Activated naive CD4-positive, alpha-beta T cell treated with anti-CD3 and anti-CD28 coated beads for 36 hours (primary cell): Measurements from ENCODE around the gene TRPM5. TPM values are rescaled to one million over a fixed set of nuclear protein-coding genes. Genes with fewer than 3 reads are reported as not detected.

ENCODE experiments used
- CTCF ChIA-PET: fragments of 350-600 bp; sonication (Branson Sonifier 250); formaldehyde crosslinking; loops from one replicate; lab custom pipeline; 2021; ENCODE audit warnings: antibody characterized with exemption; lab: Charles Lee
- DNase-seq: peaks from one replicate; pipeline ENCODE4 v3.0.0-alpha.2; 2020
- H3K27ac Mint-ChIP-seq: one replicate; pipeline ENCODE4 v1.8.0; 2021; ENCODE audit warnings: mild to moderate bottlenecking, mixed read lengths
- H3K27me3 Mint-ChIP-seq: one replicate; pipeline ENCODE4 v1.8.0; 2021; ENCODE audit warnings: low read depth, mixed read lengths
- H3K36me3 Mint-ChIP-seq: one replicate; pipeline ENCODE4 v1.8.0; 2021; ENCODE audit warnings: low read depth, mixed read lengths
- H3K4me1 Mint-ChIP-seq: one replicate; pipeline ENCODE4 v1.8.0; 2021; ENCODE audit warnings: low read depth, mixed read lengths
- H3K4me3 Mint-ChIP-seq: one replicate; pipeline ENCODE4 v1.8.0; 2021; ENCODE audit warnings: mild to moderate bottlenecking, moderate library complexity, mixed read lengths
- H3K9me3 Mint-ChIP-seq: one replicate; pipeline ENCODE4 v1.8.0; 2021; ENCODE audit warnings: mixed read lengths
- intact Hi-C: fragments of 100-400 bp; cut with micrococcal nuclease; formaldehyde crosslinking; loops from one replicate; pipeline ENCODE4 v1.15.1; 2023
- total RNA-seq, 2 experiments: library from RNA; stranded (reverse); gene quantifications; one replicate each; pipeline ENCODE4 v1.2.3, GENCODE V29; 2021

The TRPM5 gene
- total RNA-seq, 2 experiments from 2014 or later, result not detected

DNA sequence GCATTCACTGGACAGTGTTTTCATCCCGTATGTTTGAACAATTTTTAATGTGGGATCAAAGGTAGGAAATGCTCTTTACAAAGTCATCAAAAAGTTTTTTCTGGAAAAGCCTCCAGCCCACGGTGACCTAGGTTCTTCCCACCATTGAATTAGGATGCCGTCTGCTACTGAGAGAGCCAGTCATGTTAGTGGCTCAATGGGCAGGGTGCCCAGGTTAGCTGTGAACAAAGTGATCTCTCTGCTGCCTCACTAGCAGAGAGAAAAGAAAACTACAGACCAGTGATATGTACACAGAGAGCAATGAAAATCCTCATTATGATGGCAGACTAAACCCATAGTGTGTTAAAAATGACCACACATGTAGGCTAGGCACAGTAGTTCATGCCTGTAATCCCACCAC is 32.9 kb upstream of the TRPM5 start:
- Mint-ChIP-seq H3K36me3 (peaks cover 31% of the 10 kb centered on the region), H3K27ac (no peak overlapping the region), H3K4me1 (peaks cover 39% of the 10 kb centered on the region), H3K9me3 (peaks cover 26% of the 10 kb centered on the region), H3K27me3 (no peaks in the 10 kb centered on the region), H3K4me3 (no peak overlapping the region)
- DNase-seq, result no peak
- intact Hi-C loops, result no loop called here
- CTCF ChIA-PET, result no interaction called here

DNA sequence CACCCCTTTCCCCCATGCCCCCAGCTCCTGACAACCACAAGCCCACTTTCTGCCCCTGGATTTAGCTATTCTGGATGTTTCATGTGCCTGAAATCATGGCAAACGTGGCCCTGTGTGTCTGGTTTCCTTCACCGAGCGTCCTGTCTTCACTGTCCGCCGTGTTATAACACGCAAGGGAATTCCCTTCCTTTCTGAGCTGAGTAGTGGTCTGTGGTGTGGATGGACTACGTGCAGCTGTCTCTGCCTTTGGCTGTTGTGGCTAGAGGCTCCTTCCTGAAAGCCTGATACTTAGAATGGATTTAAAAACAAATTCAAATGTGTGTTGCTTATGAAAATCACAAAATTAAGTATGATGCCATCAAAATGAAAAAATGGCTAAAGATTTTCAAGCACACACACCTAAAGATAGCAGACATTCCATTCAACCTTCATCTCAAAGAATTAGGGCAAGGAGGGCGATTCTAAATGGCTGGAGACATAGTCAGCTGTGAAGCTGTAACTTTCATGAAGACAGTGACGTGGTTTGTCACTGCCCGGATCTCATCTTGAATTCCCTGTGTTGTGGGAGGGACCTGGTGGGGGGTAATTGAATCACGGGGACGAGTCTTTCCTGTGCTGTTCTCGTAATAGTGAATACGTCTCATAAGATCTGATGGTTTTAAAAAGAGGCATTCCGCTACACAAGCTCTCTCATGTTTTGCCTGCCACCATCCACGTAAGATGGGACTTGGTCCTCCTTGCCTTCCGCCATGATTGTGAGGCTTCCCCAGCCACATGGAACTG is 31.0 kb upstream of the TRPM5 start:
- CTCF ChIA-PET, result interaction anchor here (1.3 kb wide), 1 partner anchor 56 kb away, joined by 3 read pairs; no protein-coding TSS in a partner anchor
- Mint-ChIP-seq H3K4me3 (no peak overlapping the region), H3K9me3 (peaks cover 23% of the 10 kb centered on the region), H3K27ac (no peak overlapping the region), H3K27me3 (no peaks in the 10 kb centered on the region), H3K36me3 (peaks cover 28% of the 10 kb centered on the region), H3K4me1 (peaks cover 31% of the 10 kb centered on the region)
- intact Hi-C loops, result no loop called here
- DNase-seq, result no peak

DNA sequence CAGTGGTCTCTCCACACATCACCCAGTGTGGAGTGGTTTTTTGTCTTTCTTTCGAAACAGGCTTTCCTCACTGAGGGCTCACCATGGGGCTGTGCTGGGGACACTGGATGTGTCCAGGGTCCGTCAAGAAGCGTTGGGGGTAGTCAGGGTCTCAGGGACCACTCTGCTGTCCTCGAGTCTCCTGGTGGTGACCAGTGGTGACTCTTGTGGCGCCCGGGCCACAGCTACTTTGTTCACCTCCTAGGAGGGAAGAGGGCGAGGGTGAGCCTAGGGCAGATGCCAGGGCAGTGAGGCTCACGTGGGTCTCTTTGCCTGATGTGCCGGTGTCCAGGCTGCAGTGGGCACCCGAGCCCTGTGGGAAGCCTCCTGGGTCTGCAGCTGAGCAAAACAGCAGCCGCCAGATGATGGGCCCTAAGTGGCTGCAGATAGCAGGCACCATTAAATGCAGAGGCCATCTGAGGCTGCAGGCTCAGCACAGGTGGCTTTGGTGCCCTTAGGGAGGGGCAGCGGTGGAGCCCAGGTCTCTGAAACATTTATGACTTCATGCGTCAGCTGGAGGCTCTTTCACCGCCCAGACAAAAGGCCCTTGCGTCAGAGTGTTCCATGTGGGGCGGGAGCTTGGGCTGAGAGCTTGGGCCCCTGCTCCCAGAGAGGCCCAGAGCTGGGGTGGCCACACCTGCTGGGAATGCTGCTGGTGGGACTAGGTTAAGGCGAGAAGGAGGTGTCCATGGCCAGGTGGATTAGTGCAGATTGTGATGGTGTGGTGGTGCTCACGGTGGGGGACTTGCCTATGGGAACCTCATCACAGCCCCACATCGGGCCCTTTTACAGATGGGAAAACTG is 30.0 kb upstream of the TRPM5 start:
- intact Hi-C loops, result no loop called here
- Mint-ChIP-seq H3K27me3 (no peaks in the 10 kb centered on the region), H3K4me3 (no peak overlapping the region), H3K4me1 (peaks cover 25% of the 10 kb centered on the region), H3K27ac (no peak overlapping the region), H3K9me3 (peaks cover 16% of the 10 kb centered on the region), H3K36me3 (peaks cover 22% of the 10 kb centered on the region)
- CTCF ChIA-PET, result interaction anchor here (0.5 to 1.3 kb wide), 2 partner anchors 47 to 57 kb away, joined by 3 read pairs; no protein-coding TSS in a partner anchor
- no peak for DNase-seq

- intact Hi-C loops, result no loop called here
- DNase-seq, result no peak
- H3K27me3 Mint-ChIP-seq, result no peaks in the 10 kb centered on the region
- peaks cover 8% of the 10 kb centered on the region for H3K9me3 Mint-ChIP-seq
- CTCF ChIA-PET, result interaction anchor here (0.5 kb wide), 1 partner anchor 46 kb away, joined by 3 read pairs; no protein-coding TSS in a partner anchor
- no peak overlapping the region for H3K4me3 Mint-ChIP-seq
- H3K4me1 Mint-ChIP-seq, result peaks cover 30% of the 10 kb centered on the region
- peaks cover 14% of the 10 kb centered on the region for H3K36me3 Mint-ChIP-seq
- H3K27ac Mint-ChIP-seq, result no peak overlapping the region
Measured at GRCh38 chr11:2473361-2474058, 29.2 kb upstream of the TRPM5 start.

GRCh38 chr11:2472428-2473186 is 28.3 kb upstream of the TRPM5 start:
- Mint-ChIP-seq H3K4me3 (no peak overlapping the region), H3K4me1 (peaks cover 32% of the 10 kb centered on the region), H3K36me3 (peaks cover 5% of the 10 kb centered on the region), H3K27me3 (no peaks in the 10 kb centered on the region), H3K27ac (no peak overlapping the region), H3K9me3 (no peaks in the 10 kb centered on the region)
- CTCF ChIA-PET, result no interaction called here
- intact Hi-C loops, result no loop called here
- DNase-seq, result no peak

- no peak for DNase-seq
- Mint-ChIP-seq H3K27me3 (no peaks in the 10 kb centered on the region), H3K27ac (no peak overlapping the region), H3K36me3 (no peaks in the 10 kb centered on the region), H3K4me1 (peaks cover 40% of the 10 kb centered on the region), H3K4me3 (no peak overlapping the region), H3K9me3 (no peaks in the 10 kb centered on the region)
- CTCF ChIA-PET, result no interaction called here
- intact Hi-C loops, result no loop called here
Measured at GRCh38 chr11:2471804-2472096, 27.4 kb upstream of the TRPM5 start.

- H3K9me3 Mint-ChIP-seq, result no peaks in the 10 kb centered on the region
- CTCF ChIA-PET, result no interaction called here
- no peak overlapping the region for H3K27ac Mint-ChIP-seq
- no peaks in the 10 kb centered on the region for H3K27me3 Mint-ChIP-seq
- H3K36me3 Mint-ChIP-seq, result no peaks in the 10 kb centered on the region
- no peak for DNase-seq
- no peak overlapping the region for H3K4me3 Mint-ChIP-seq
- intact Hi-C loops, result no loop called here
- H3K4me1 Mint-ChIP-seq, result peaks cover 45% of the 10 kb centered on the region
Measured at GRCh38 chr11:2471048-2471803, 26.9 kb upstream of the TRPM5 start.

DNA sequence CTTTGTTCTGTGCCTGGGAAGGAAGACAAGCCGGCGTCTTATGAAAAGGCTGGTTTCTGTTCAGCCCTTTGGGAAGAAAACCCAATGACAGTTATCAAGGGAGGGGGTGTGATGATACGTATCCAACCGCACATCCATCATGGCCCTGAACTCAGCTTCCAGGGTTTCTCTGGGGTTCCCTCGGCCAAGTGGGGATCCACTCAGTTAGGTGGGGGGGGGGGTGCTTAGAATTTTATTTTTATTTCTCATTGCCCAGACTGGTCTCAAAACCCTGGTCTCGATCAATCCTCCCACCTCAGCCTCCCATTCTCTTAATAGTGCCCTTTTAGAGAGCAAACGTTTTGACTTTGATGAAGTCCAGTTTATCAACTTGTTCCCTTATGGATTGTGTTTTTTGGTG is 26.2 kb upstream of the TRPM5 start:
- Mint-ChIP-seq H3K36me3 (no peaks in the 10 kb centered on the region), H3K27me3 (no peaks in the 10 kb centered on the region), H3K4me3 (no peak overlapping the region), H3K27ac (no peak overlapping the region), H3K4me1 (peaks cover 52% of the 10 kb centered on the region), H3K9me3 (no peaks in the 10 kb centered on the region)
- no peak for DNase-seq
- CTCF ChIA-PET, result no interaction called here
- intact Hi-C loops, result no loop called here

DNA sequence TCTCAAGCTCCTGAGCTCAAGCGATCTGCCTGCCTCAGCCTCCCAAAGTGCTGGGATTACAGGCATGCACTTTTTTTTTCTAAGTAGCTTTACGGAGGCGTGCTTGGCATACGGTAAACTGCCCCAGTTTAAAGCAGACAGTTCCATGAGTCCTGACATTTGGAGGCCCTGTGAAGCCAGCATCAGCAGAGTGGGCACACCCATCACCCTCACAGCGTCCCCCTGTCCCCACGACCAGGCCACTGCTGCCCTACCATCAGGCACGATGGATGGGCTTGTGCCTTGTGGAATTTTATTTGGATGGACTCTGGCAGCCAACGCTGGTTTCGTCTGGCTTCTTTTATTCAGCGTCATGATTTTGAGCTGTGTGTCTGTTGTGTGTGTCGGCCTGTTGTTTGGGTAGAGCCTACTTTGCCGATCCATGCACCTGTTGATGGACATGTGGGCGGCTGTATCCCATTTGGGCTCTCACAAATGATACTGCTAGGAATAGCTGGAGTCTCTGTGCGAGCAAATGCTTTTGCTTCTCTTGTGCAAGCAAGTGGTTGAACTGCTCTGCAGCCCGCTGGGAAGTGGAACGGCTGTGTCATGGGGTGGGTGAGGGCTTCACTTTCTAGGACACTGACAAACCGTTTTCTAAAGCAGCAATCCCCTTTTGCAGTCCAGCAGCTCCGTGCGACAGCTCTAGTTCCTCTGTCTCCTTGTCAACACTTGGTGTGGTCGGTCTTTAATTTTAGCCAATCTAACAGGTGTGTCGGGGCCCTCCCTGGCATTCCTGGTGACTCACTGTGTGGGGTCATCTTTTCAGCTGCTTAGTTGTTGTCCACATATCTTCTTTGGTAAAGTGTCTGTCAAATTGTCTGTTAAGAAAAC is 24.3 kb upstream of the TRPM5 start:
- Mint-ChIP-seq H3K4me1 (peaks cover 58% of the 10 kb centered on the region), H3K9me3 (no peaks in the 10 kb centered on the region)

DNA sequence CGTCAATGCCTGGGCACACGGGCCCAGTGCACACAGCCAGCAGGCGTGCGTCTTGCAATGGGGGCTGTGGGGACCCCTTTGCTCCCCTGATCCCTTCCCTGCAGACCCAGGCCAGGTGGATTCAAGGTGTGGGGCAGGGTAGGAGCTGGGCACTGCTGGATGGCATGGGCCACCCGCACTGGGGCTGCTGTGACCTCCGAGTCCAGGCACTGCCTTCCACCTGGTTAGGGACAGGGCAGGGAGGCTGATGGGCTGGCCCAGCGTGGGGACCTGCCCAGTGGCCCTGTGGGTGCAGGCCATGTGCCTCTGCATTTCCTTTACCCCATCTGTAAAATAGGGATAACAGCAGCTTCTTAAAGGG is 23.4 kb upstream of the TRPM5 start:
- Mint-ChIP-seq H3K9me3 (no peaks in the 10 kb centered on the region), H3K27me3 (no peaks in the 10 kb centered on the region), H3K4me1 (peaks cover 64% of the 10 kb centered on the region), H3K36me3 (no peaks in the 10 kb centered on the region), H3K27ac (no peak overlapping the region), H3K4me3 (no peak overlapping the region)
- DNase-seq, result no peak
- intact Hi-C loops, result loop anchor here (1.0 kb wide), 2 partner anchors 14 to 20 kb away; no protein-coding TSS in a partner anchor
- CTCF ChIA-PET, result interaction anchor here (2.9 kb wide), 1 partner anchor 64 kb away, joined by 12 read pairs; no protein-coding TSS in a partner anchor

More for the DNA sequence above, 24.3 kb upstream of the TRPM5 start:
- CTCF ChIA-PET, result interaction anchor here (2.9 kb wide), 1 partner anchor 63 kb away, joined by 12 read pairs; no protein-coding TSS in a partner anchor
- H3K36me3 Mint-ChIP-seq, result no peaks in the 10 kb centered on the region
- H3K4me3 Mint-ChIP-seq, result no peak overlapping the region
- intact Hi-C loops, result no loop called here
- no peaks in the 10 kb centered on the region for H3K27me3 Mint-ChIP-seq
- H3K27ac Mint-ChIP-seq, result no peak overlapping the region
- no peak for DNase-seq
